Keratinocyte (primary cell): ENCODE results near the gene ALOX5. TPM values are rescaled to one million over a fixed set of nuclear protein-coding genes. Genes with fewer than 3 reads are reported as not detected.

Source experiments
- DNase-seq: peaks from one replicate; pipeline ENCODE4 v3.0.0-alpha.2; 2011; ENCODE audit warnings: low read depth, missing footprints, low spot score
- FAIRE-seq: peaks from 2 replicates; lab custom pipeline; 2011; peaks lifted over from hg19 to GRCh38; lab: Jason Lieb, UNC
- H2AFZ ChIP-seq: 2 replicates; pipeline ENCODE4 v1.6.0; 2012; ENCODE audit warnings: low read length, control low read depth, inconsistent platforms; ENCODE audit not compliant: control insufficient read depth
- H3K27ac ChIP-seq: 2 replicates; pipeline ENCODE4 v1.5.1; 2011; ENCODE audit warnings: low read length; ENCODE audit not compliant: control insufficient read depth, insufficient read depth
- H3K27me3 ChIP-seq: 3 replicates; pipeline ENCODE4 v1.6.0; 2011; ENCODE audit warnings: low read length; ENCODE audit not compliant: control insufficient read depth, insufficient read depth; ENCODE audit errors: extremely low read depth
- H3K36me3 ChIP-seq, 2 experiments: 2 replicates in 1 of 2; 3 replicates in 1 of 2; pipeline ENCODE4 v1.5.1; 2011; ENCODE audit warnings: low read length in 2 of 2, mild to moderate bottlenecking in 1 of 2; ENCODE audit not compliant: control insufficient read depth in 2 of 2, insufficient read depth in 2 of 2; ENCODE audit errors: extremely low read depth in 1 of 2
- H3K4me1 ChIP-seq: 3 replicates; pipeline ENCODE4 v1.5.1; 2011; ENCODE audit warnings: low read length; ENCODE audit not compliant: control insufficient read depth, insufficient read depth; ENCODE audit errors: extremely low read depth
- H3K4me2 ChIP-seq: 3 replicates; pipeline ENCODE4 v1.6.0; 2011; ENCODE audit warnings: low read depth, low read length; ENCODE audit not compliant: control insufficient read depth, insufficient read depth; ENCODE audit errors: extremely low read depth
- H3K4me3 ChIP-seq, 3 experiments: fragments of 200-600 bp in 1 of 3; sonication (generic) in 1 of 3; 2 replicates in 2 of 3; 3 replicates in 1 of 3; pipeline ENCODE4 v1.5.1; 2011 to 2016; ENCODE audit warnings: low read length in 3 of 3, mild to moderate bottlenecking in 3 of 3, control low read depth in 2 of 3, inconsistent platforms in 1 of 3, low read depth in 1 of 3, mixed read lengths in 1 of 3, mixed run types in 1 of 3, moderate library complexity in 1 of 3; ENCODE audit not compliant: control insufficient read depth in 2 of 3, insufficient read depth in 2 of 3; ENCODE audit errors: extremely low read depth in 1 of 3
- H3K79me2 ChIP-seq: 2 replicates; pipeline ENCODE4 v1.6.0; 2012; ENCODE audit warnings: low read length; ENCODE audit not compliant: control insufficient read depth, insufficient read depth
- H3K9ac ChIP-seq: 3 replicates; pipeline ENCODE4 v1.6.0; 2011; ENCODE audit warnings: low read length; ENCODE audit not compliant: control insufficient read depth, insufficient read depth; ENCODE audit errors: extremely low read depth
- H3K9me1 ChIP-seq: 3 replicates; pipeline ENCODE4 v1.6.0; 2011; ENCODE audit warnings: low read length; ENCODE audit not compliant: control insufficient read depth, insufficient read depth; ENCODE audit errors: extremely low read depth
- H3K9me3 ChIP-seq: 2 replicates; pipeline ENCODE4 v1.5.1; 2012; ENCODE audit warnings: low read depth, low read length; ENCODE audit not compliant: control insufficient read depth
- H4K20me1 ChIP-seq: 3 replicates; pipeline ENCODE4 v1.6.0; 2011; ENCODE audit warnings: low read length; ENCODE audit not compliant: control insufficient read depth, insufficient read depth; ENCODE audit errors: extremely low read depth
- CTCF ChIP-seq, 3 experiments: IDR thresholded peaks in 1 of 3; conservative IDR thresholded peaks in 1 of 3; optimal IDR thresholded peaks in 1 of 3; 2 replicates in 2 of 3; 3 replicates in 1 of 3; pipeline versions ENCODE3 to v1.5.1; 2011; ENCODE audit warnings: low read length in 3 of 3, mild to moderate bottlenecking in 3 of 3, moderate library complexity in 2 of 3, control low read depth in 1 of 3, inconsistent platforms in 1 of 3; ENCODE audit not compliant: insufficient read depth in 2 of 3; ENCODE audit errors: extremely low read depth in 1 of 3
- EZH2 ChIP-seq: IDR thresholded peaks from one replicate; pipeline ENCODE4 v1.6.1; 2012; ENCODE audit warnings: inconsistent platforms, mild to moderate bottlenecking, low read length, moderate library complexity
- dilution Hi-C: fragments of 300-500 bp; cut with MboI; formaldehyde crosslinking; loops from one replicate; pipeline ENCODE4 v1.7.0; 2020; ENCODE audit warnings: low sequenced_read_pairs; ENCODE audit not compliant: extremely low pct_ligation_motif_present
- polyA plus RNA-seq, 5 experiments: library from polyadenylated mRNA; depleted of rRNA in 3 of 5; stranded (reverse) in 3 of 5; stranded (forward) in 1 of 5; unstranded in 1 of 5; fragments of >200 nt; gene quantifications; 1 replicate in 1 of 5; 2 replicates in 3 of 5; 3 replicates in 1 of 5; pipeline versions ENCODE4 v1.2.1 to v1.2.3, GENCODE V29; 2011 to 2012; ENCODE audit warnings: missing spikeins in 2 of 5, low read depth in 1 of 5, low replicate concordance in 1 of 5

Gene ALOX5
- polyA plus RNA-seq, 1 donor (not counting 4 experiments of a cell fraction or from before 2014, with no cell fraction given) = not detected

- DNase-seq = no peak
- Histone ChIP-seq H3K4me2 (no peak overlapping the region), H3K36me3 (no peaks in the 10 kb centered on the region), H3K4me1 (peaks cover 2% of the 10 kb centered on the region), H3K79me2 (no peaks in the 10 kb centered on the region), H3K9me3 (no peaks in the 10 kb centered on the region), H4K20me1 (no peaks in the 10 kb centered on the region), H3K9ac (no peak overlapping the region), H3K27me3 (peaks cover 48% of the 10 kb centered on the region), H2AFZ (no peak overlapping the region), H3K27ac (no peak overlapping the region), H3K9me1 (no peaks in the 10 kb centered on the region), H3K4me3 (no peak overlapping the region)
- dilution Hi-C loops = no loop called here
- TF ChIP-seq CTCF (optimal IDR thresholded peaks at IDR 0.05 in 1 of 3, IDR thresholded peaks at IDR 0.05 in 1 of 3, conservative IDR thresholded peaks at IDR 0.05 in 1 of 3; ENCODE audit: extremely low read depth in 1 of 3, insufficient read depth in 2 of 3, low read length in 3 of 3) (no peak), EZH2 (no peak)
- FAIRE-seq = no peak
Observed at GRCh38 chr10:45422866-45423659, 49.0 kb downstream of the ALOX5 start.

DNA sequence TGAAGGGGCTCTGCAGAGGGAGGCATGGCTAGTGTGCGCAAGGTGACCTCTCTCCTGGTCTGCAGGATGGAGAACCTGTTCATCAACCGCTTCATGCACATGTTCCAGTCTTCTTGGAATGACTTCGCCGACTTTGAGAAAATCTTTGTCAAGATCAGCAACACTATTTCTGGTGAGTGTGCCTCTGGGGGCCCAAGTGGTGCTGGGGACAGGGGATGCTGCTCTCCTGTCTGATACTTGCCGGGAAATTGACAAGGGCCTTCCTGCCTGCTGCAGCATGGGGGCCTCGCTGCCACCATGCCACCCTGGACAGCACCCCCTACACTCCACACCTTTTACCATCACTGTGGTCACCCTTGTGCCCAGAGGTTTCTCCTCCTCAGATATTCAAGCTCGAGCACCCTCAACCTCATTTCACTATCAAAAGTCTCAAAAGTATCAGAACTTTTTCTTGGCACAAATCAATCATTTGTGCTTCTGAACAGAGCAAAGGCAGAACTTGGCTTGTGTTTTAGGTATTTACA is 50.0 kb downstream of the ALOX5 start:
- FAIRE-seq (no peak), DNase-seq (no peak)
- no peak overlapping the region for H3K9ac ChIP-seq
- H3K79me2 ChIP-seq = no peaks in the 10 kb centered on the region
- H3K36me3 ChIP-seq = no peaks in the 10 kb centered on the region
- H2AFZ ChIP-seq = no peak overlapping the region
- H3K27ac ChIP-seq = no peak overlapping the region
- H3K27me3 ChIP-seq = peaks cover 48% of the 10 kb centered on the region
- no peaks in the 10 kb centered on the region for H3K9me1 ChIP-seq
- H3K4me3 ChIP-seq = no peak overlapping the region
- H3K9me3 ChIP-seq = no peaks in the 10 kb centered on the region
- H4K20me1 ChIP-seq = no peaks in the 10 kb centered on the region
- H3K4me1 ChIP-seq = peaks cover 2% of the 10 kb centered on the region
- H3K4me2 ChIP-seq = no peak overlapping the region
- dilution Hi-C loops = no loop called here
- TF ChIP-seq EZH2 = no peak
- TF ChIP-seq CTCF (optimal IDR thresholded peaks at IDR 0.05 in 1 of 3, IDR thresholded peaks at IDR 0.05 in 1 of 3, conservative IDR thresholded peaks at IDR 0.05 in 1 of 3; ENCODE audit: extremely low read depth in 1 of 3, insufficient read depth in 2 of 3, low read length in 3 of 3) = no peak
